LNCaP clone FGC (cell line): ENCODE results near the gene NEK7.

Source experiments
- DNase-seq: peaks from one replicate; pipeline ENCODE4 v3.0.0-alpha.2; 2011; ENCODE audit warnings: low read depth
- H3K4me3 ChIP-seq: 2 replicates; pipeline ENCODE4 v1.5.1; 2011; ENCODE audit warnings: mild to moderate bottlenecking, low read depth, low read length, control low read depth
- TF ChIP-seq, protein P1 (sequence below): IDR thresholded peaks from 2 replicates; pipeline ENCODE4 v1.5.1; 2012; ENCODE audit warnings: mild to moderate bottlenecking; ENCODE audit not compliant: control insufficient read depth, insufficient read depth; ENCODE audit errors: extremely low read depth

The NEK7 gene

GRCh38 chr1:198117267-198117666, 39.5 kb upstream of the NEK7 start:
- TF ChIP-seq, protein P1, sequence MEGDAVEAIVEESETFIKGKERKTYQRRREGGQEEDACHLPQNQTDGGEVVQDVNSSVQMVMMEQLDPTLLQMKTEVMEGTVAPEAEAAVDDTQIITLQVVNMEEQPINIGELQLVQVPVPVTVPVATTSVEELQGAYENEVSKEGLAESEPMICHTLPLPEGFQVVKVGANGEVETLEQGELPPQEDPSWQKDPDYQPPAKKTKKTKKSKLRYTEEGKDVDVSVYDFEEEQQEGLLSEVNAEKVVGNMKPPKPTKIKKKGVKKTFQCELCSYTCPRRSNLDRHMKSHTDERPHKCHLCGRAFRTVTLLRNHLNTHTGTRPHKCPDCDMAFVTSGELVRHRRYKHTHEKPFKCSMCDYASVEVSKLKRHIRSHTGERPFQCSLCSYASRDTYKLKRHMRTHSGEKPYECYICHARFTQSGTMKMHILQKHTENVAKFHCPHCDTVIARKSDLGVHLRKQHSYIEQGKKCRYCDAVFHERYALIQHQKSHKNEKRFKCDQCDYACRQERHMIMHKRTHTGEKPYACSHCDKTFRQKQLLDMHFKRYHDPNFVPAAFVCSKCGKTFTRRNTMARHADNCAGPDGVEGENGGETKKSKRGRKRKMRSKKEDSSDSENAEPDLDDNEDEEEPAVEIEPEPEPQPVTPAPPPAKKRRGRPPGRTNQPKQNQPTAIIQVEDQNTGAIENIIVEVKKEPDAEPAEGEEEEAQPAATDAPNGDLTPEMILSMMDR = no peak
- no peak for DNase-seq
- H3K4me3 ChIP-seq = no peak overlapping the region

DNA sequence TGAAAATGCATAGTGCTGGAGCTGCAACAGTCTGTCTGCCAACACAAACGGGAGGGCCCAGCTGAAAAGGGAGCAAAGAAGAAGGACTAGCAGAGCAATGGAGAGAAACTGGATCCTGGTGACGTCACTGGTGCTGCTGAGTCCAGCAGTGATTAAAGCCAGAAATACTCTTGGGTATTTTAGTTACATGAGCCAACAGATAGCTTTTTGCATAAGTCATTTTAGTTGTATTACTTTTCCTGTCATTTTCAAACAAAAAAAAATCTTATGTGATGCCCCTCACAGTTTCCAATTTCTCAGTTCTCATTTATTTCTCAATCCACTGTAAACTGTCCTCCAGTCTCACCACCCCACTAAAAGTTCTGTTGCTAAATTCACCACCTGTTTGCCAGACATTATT, 38.7 kb upstream of the NEK7 start:
- DNase-seq = peak; percentile 17
- TF ChIP-seq, protein P1 = no peak
- H3K4me3 ChIP-seq = no peak overlapping the region

- no peak overlapping the region for H3K4me3 ChIP-seq
- TF ChIP-seq, protein P1 = no peak
- DNase-seq = no peak
These were observed 36.9 kb upstream of the NEK7 start for GRCh38 chr1:198119906-198120305.

GRCh38 chr1:198121056-198121826, 35.6 kb upstream of the NEK7 start:
- TF ChIP-seq, protein P1 = no peak
- no peak for DNase-seq
- no peak overlapping the region for H3K4me3 ChIP-seq

GRCh38 chr1:198122693-198123092, 34.1 kb upstream of the NEK7 start:
- TF ChIP-seq, protein P1 = no peak
- H3K4me3 ChIP-seq = no peak overlapping the region
- DNase-seq = no peak

DNA sequence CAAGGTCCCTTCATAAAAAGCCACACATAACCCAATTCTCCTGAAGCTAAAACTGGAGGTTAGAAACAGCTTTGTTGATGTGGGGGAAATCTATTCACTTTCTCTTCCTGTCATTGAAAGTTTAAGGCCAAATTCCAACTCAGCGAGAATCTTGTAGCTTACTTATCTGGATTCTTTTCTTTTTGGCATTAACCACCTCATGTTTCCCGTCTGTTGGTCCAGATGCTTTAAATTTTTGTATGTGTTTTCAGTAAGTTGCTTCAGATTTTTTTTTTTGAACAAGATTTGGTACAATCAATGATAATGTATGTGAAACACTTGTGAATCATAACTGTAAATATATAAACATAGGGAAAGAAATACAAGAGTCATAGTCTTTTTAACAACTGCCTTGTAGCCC, 33.7 kb upstream of the NEK7 start:
- no peak overlapping the region for H3K4me3 ChIP-seq
- no peak for DNase-seq
- TF ChIP-seq, protein P1 = no peak

GRCh38 chr1:198124673-198125072, 32.1 kb upstream of the NEK7 start:
- TF ChIP-seq, protein P1 = no peak
- no peak overlapping the region for H3K4me3 ChIP-seq
- no peak for DNase-seq
